Measurements from ENCODE around the gene NPPA. TPM values are rescaled to one million over a fixed set of nuclear protein-coding genes. Genes with fewer than 3 reads are reported as not detected.

The NPPA gene
- polyA plus RNA-seq, 1 of the 3 experiments (the other 2 are of a cell fraction) = not detected

- Histone ChIP-seq H3K27ac (ENCODE audit: low read depth in 2 of 2, low read length in 1 of 2) (no peak overlapping the region), H3K79me2 (ENCODE audit: insufficient read depth) (no peaks in the 10 kb centered on the region), H3K36me3 (replicated peaks in 1 of 2; ENCODE audit: control insufficient read depth in 1 of 2, insufficient read depth in 2 of 2, low read length in 1 of 2) (peaks cover 0 to 30% of the 10 kb centered on the region in 2 experiments), H3K4me1 (ENCODE audit: control insufficient read depth in 1 of 2, insufficient read depth in 2 of 2, low read depth in 1 of 2, low read length in 1 of 2) (peaks cover 0 to 2% of the 10 kb centered on the region in 2 experiments; a peak in 1 of 4 replicates), H3K27me3 (ENCODE audit: insufficient read depth) (no peaks in the 10 kb centered on the region), H3F3A (replicated peaks; ENCODE audit: insufficient read depth) (no peaks in the 10 kb centered on the region), H3K9ac (no peak overlapping the region), H4K20me1 (ENCODE audit: insufficient read depth) (no peaks in the 10 kb centered on the region), H3K4me3 (ENCODE audit: low read depth in 2 of 2, low read length in 1 of 2) (no peak overlapping the region), H3K9me2 (no peaks in the 10 kb centered on the region), H2AFZ (ENCODE audit: low read depth) (no peak overlapping the region), H3K9me3 (no peaks in the 10 kb centered on the region), H3K4me2 (no peak overlapping the region)
- WGBS (ENCODE audit: low lambda C conversion rate) = 97% methylated on average over 6 of the region's 6 CpGs
- TF ChIP-seq ZBTB33 (IDR thresholded peaks at IDR 0.05; ENCODE audit: borderline replicate concordance, low read depth) (no peak), GATA2 (CRISPR knock-in tag; IDR thresholded peaks at IDR 0.05) (no peak), TCF12 (IDR thresholded peaks at IDR 0.05) (no peak), GABPA (IDR thresholded peaks at IDR 0.05; ENCODE audit: low read depth) (no peak), ELF1 (IDR thresholded peaks at IDR 0.05) (no peak), EP300 (IDR thresholded peaks at IDR 0.05; ENCODE audit: borderline replicate concordance in 1 of 2, low read depth in 1 of 2, low read length in 1 of 2) (no peak), YY1 (IDR thresholded peaks at IDR 0.05; ENCODE audit: low read depth) (no peak), PBX3 (IDR thresholded peaks at IDR 0.05) (no peak), CHD2 (IDR thresholded peaks at IDR 0.05; ENCODE audit: low read length, partially characterized antibody) (no peak), RFX5 (IDR thresholded peaks at IDR 0.05; ENCODE audit: low read length) (no peak), RCOR1 (IDR thresholded peaks at IDR 0.05; ENCODE audit: low read length) (no peak), MEF2A (IDR thresholded peaks at IDR 0.05; ENCODE audit: borderline replicate concordance, low read depth) (no peak), SIN3A (IDR thresholded peaks at IDR 0.05; ENCODE audit: borderline replicate concordance, low read depth, low read length) (no peak), MAX (IDR thresholded peaks at IDR 0.05; ENCODE audit: low read depth) (no peak), MXI1 (IDR thresholded peaks at IDR 0.05; ENCODE audit: low read depth, low read length) (no peak), FOXM1 (IDR thresholded peaks at IDR 0.05; ENCODE audit: low read depth) (no peak), EZH2phosphoT487 (IDR thresholded peaks at IDR 0.05; ENCODE audit: borderline replicate concordance, low read depth) (no peak)
- DNase-seq = no peak
- POLR2A ChIA-PET = no interaction called here
- CTCF ChIA-PET = interaction anchor here (0.9 to 3.9 kb wide), 2 partner anchors 12 to 169 kb away, joined by 3 to 35 read pairs; no protein-coding TSS in a partner anchor
These were observed 49.9 kb downstream of the NPPA start for GRCh38 chr1:11797525-11798216.

All from SK-N-SH (cell line).